BJ (cell line): ENCODE data around the gene CD63. TPM values are rescaled to one million over a fixed set of nuclear protein-coding genes. Genes with fewer than 3 reads are reported as not detected.

ENCODE experiments used
- CTCF ChIA-PET: fragments of 350-600 bp; formaldehyde crosslinking; extraction: SDS; loops from one replicate; lab custom pipeline; 2021; ENCODE audit warnings: antibody characterized with exemption, inconsistent platforms; lab: Yijun Ruan, JAX
- POLR2A ChIA-PET: fragments of 300-600 bp; sonication (Branson Sonifier 250); formaldehyde crosslinking; extraction: SDS; loops from one replicate; lab custom pipeline; 2021; ENCODE audit warnings: antibody characterized with exemption; lab: Charles Lee
- DNase-seq: peaks from one replicate; pipeline ENCODE4 v3.0.0-alpha.2; 2011; ENCODE audit warnings: low read depth
- H3K27me3 ChIP-seq: 2 replicates; pipeline ENCODE4 v1.6.0; 2011; ENCODE audit warnings: low read length; ENCODE audit not compliant: control insufficient read depth, insufficient read depth
- H3K36me3 ChIP-seq: 2 replicates; pipeline ENCODE4 v1.5.1; 2011; ENCODE audit warnings: low read length; ENCODE audit not compliant: control insufficient read depth, insufficient read depth
- H3K4me3 ChIP-seq: 2 replicates; pipeline ENCODE4 v1.5.1; 2011; ENCODE audit warnings: low read depth, mild to moderate bottlenecking, control low read depth, low read length
- polyA plus RNA-seq: library from polyadenylated mRNA; depleted of rRNA; stranded (reverse); fragments of >200 nt; gene quantifications from 2 replicates; pipeline ENCODE4 v1.2.3, GENCODE V29; 2011; rRNA removed
- small RNA-seq: library from RNA; depleted of rRNA; stranded (forward); fragments of <200 nt; gene quantifications from one replicate; pipeline ENCODE3, GENCODE V24; 2012; ENCODE audit warnings: low replicate concordance, low read depth; ENCODE audit not compliant: insufficient read length
- TF ChIP-seq, protein P1 (sequence below): IDR thresholded peaks from 2 replicates; pipeline ENCODE4 v1.5.1; 2011; ENCODE audit warnings: low read depth, mild to moderate bottlenecking, control low read depth, inconsistent platforms, low read length, moderate library complexity; ENCODE audit not compliant: insufficient read depth

CD63 gene
- polyA plus RNA-seq, 1 experiment, result 974 TPM

GRCh38 chr12:55679691-55680090, 49.1 kb downstream of the CD63 start:
- TF ChIP-seq, protein P1, sequence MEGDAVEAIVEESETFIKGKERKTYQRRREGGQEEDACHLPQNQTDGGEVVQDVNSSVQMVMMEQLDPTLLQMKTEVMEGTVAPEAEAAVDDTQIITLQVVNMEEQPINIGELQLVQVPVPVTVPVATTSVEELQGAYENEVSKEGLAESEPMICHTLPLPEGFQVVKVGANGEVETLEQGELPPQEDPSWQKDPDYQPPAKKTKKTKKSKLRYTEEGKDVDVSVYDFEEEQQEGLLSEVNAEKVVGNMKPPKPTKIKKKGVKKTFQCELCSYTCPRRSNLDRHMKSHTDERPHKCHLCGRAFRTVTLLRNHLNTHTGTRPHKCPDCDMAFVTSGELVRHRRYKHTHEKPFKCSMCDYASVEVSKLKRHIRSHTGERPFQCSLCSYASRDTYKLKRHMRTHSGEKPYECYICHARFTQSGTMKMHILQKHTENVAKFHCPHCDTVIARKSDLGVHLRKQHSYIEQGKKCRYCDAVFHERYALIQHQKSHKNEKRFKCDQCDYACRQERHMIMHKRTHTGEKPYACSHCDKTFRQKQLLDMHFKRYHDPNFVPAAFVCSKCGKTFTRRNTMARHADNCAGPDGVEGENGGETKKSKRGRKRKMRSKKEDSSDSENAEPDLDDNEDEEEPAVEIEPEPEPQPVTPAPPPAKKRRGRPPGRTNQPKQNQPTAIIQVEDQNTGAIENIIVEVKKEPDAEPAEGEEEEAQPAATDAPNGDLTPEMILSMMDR, result no peak
- no peak overlapping the region for H3K4me3 ChIP-seq
- no peaks in the 10 kb centered on the region; the same call in 1 of the 2 replicates for H3K27me3 ChIP-seq
- ChIA-PET CTCF (interaction anchor here (1.2 kb wide), 1 partner anchor 41 kb away, joined by 4 read pairs; the partner anchor contains the start of gene RDH5), POLR2A (no interaction called here)
- H3K36me3 ChIP-seq, result no peaks in the 10 kb centered on the region
- DNase-seq, result no peak

DNA sequence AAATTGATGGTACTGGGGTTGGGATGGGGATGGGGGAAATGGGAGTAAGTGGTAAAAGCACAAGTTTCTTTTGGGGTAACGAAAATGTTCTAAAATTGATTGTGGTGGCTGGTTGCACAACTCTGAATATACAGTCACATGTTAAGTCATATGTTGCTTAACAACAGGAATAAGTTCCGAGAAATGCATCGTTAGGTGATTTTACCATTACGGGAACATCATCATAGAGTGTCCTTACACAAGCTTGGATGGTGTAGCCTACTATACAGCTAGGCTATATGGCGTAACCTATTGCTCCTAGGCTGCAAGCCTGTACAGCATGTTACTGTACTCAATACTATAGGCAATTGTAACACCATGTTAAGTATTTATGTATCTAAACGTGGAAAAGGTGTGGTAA, 52.1 kb downstream of the CD63 start:
- ChIA-PET CTCF (interaction anchor here (1.1 to 1.3 kb wide), 3 partner anchors 21 to 61 kb away, joined by 3 to 12 read pairs (median 3); no protein-coding TSS in a partner anchor), POLR2A (interaction anchor here (0.6 kb wide), 1 partner anchor 21 kb away, joined by 4 read pairs; no protein-coding TSS in a partner anchor)
- no peaks in the 10 kb centered on the region for H3K36me3 ChIP-seq
- no peaks in the 10 kb centered on the region; the same call in 1 of the 2 replicates for H3K27me3 ChIP-seq
- H3K4me3 ChIP-seq, result no peak overlapping the region
- no peak for DNase-seq
- TF ChIP-seq, protein P1, result no peak

DNA sequence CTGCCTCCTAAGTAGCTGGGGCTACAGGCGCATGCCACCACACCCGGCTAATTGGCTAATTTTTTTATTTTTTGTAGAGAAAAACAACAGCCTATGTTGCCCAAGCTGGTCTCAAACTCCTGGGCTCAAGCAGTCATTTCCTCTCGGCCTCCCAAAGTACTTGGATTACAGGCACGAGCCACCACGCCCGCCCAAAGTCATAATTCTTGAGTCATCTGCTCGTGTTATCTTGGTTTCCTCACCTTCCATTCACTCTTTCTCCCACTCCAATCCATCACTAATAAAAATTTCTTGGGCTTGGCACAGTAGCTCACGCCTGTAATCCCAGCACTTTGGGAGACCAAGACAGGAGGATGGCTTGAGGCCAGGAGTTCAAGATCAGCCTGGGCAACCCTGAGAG, 53.1 kb downstream of the CD63 start:
- H3K27me3 ChIP-seq, result no peaks in the 10 kb centered on the region; the same call in 1 of the 2 replicates
- POLR2A ChIA-PET, result no interaction called here
- no peak for DNase-seq
- H3K36me3 ChIP-seq, result no peaks in the 10 kb centered on the region
- CTCF ChIA-PET, result interaction anchor here (1.1 to 1.6 kb wide), 3 partner anchors 19 to 61 kb away, joined by 3 read pairs; no protein-coding TSS in a partner anchor
- no peak overlapping the region for H3K4me3 ChIP-seq
- TF ChIP-seq, protein P1, result no peak

Small RNAs within 50 kb of the gene (small RNA-seq; reads per million reads assigned to genes)
- gene AC009779.1 (not detected), gene RF00017 (not detected)

Other genes starting within 250 kb of the CD63 start
- not detected in 2 replicates for gene OR6C68, start 236.6 kb downstream of the CD63 start, polyA plus RNA-seq
- gene OR6C4, start 179.4 kb downstream of the CD63 start, polyA plus RNA-seq, result not detected in 2 replicates
- gene OR2AP1, start 156.5 kb downstream of the CD63 start, polyA plus RNA-seq, result not detected in 2 replicates
- not detected in 2 replicates for gene OR10P1, start 92.1 kb downstream of the CD63 start, polyA plus RNA-seq
- 9.4 and 11.6 TPM in 2 replicates for gene ITGA7, start 21.1 kb downstream of the CD63 start, polyA plus RNA-seq
- gene BLOC1S1, start 13.0 kb downstream of the CD63 start, polyA plus RNA-seq, result 147 and 172 TPM in 2 replicates
- gene RDH5, start 8.6 kb downstream of the CD63 start, polyA plus RNA-seq, result 4.5 and 6.2 TPM in 2 replicates
- gene GDF11, start 14.1 kb upstream of the CD63 start, polyA plus RNA-seq, result 2.9 and 3.8 TPM in 2 replicates
- gene SARNP, start 88.7 kb upstream of the CD63 start, polyA plus RNA-seq, result 52.1 and 102 TPM in 2 replicates
- 47.4 and 63.9 TPM in 2 replicates for gene ORMDL2, start 89.0 kb upstream of the CD63 start, polyA plus RNA-seq
- gene DNAJC14, start 100.6 kb upstream of the CD63 start, polyA plus RNA-seq, result 6.4 and 8.4 TPM in 2 replicates
- 34.2 and 40.7 TPM in 2 replicates for gene MMP19, start 113.9 kb upstream of the CD63 start, polyA plus RNA-seq
- 37.1 and 37.8 TPM in 2 replicates for gene PYM1, start 198.9 kb upstream of the CD63 start, polyA plus RNA-seq
- gene DGKA, start 202.2 kb upstream of the CD63 start, polyA plus RNA-seq, result 53.0 and 56.2 TPM in 2 replicates
- 1.2 and 1.8 TPM in 2 replicates for gene PMEL, start 237.0 kb upstream of the CD63 start, polyA plus RNA-seq
- 56.6 and 75.2 TPM in 2 replicates for gene CDK2, start 237.8 kb upstream of the CD63 start, polyA plus RNA-seq
- gene RAB5B, start 245.1 kb upstream of the CD63 start, polyA plus RNA-seq, result 117 and 130 TPM in 2 replicates